Skin of body (tissue), 2 donors: ENCODE results near the gene AFP. TPM values are rescaled to one million over a fixed set of nuclear protein-coding genes. Genes with fewer than 3 reads are reported as not detected.
"Not testable (repeated sequence)": the region's sequence is repeated elsewhere in the genome, so short reads cannot be mapped to it uniquely, and the experiment has no call there.

ENCODE experiments used
- DNase-seq: peaks from one replicate; lab custom pipeline; 2025; lab: John Stamatoyannopoulos, UW
- total RNA-seq: library from RNA; depleted of rRNA; stranded (reverse); fragments of >200 nt; gene quantifications from one replicate; pipeline ENCODE4 v1.2.3, GENCODE V29; 2014

The AFP gene
- not detected for total RNA-seq

GRCh38 chr4:73435984-73436383 is at the start of gene AFP:
TSS of gene AFP (plus strand) at chr4:73436221. CDS start at chr4:73436263, 42 bp downstream.
- DNase-seq, result no peak

DNA sequence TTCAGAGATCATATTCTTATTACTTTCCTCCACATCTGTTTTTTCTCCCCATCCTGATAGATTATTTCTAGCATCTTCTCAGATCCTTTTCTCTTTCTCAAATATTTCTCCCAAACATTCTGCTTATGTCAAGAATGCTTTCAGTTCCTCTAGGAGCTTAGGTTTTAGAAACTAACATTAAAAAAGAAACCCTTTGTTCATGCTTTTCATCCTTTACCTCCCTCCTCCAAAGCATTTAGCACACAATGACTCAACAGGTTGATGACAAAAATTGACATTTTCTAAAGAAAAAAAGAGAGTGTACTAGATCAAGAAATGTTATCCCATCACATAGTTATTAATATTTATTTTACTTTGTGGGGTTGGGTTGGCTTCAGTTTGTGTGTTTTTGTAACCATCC is 48.5 kb upstream of the AFP start:
- no peak for DNase-seq

- DNase-seq, result no peak
These were observed 47.1 kb upstream of the AFP start for GRCh38 chr4:73388887-73389286.

GRCh38 chr4:73389663-73390062 is 46.4 kb upstream of the AFP start:
- not testable (repeated sequence) for DNase-seq

DNA sequence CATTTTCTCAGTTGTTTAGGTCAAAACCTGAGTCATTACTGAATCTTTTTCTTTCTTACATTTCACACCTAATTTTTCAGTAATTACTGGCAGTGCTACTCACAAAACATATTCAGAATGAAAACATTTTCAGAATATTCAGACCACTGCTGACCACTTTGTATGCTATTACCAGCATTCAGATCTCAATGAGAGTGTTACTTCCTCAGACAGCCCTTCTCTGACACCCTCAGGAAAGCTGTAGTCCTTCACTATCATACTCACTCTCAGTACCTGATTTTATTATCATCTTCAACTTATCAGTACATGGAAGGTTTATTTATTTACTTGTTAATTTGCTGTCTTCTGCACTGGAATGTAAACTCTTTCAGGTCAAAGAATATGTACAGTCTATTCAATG is 44.2 kb upstream of the AFP start:
- DNase-seq, result no peak

DNA sequence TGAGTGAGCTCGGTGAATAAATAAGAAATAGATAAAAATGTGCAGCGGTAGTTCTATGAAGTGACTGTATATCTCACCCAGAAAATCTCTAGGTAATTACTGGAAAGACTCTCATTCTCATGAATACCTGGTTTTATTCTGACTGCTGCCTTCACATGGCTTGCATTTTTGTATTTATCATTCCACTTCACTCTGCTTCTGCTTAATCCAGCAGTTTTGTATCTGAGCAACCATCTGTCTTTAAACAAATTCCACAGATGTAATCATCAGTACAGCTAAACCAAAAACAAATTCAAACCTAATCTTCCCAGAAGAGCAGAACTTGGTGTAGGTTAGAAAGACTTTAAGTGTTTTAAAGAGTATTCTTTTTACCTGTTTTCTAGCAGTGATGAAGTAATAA is 43.1 kb upstream of the AFP start:
- DNase-seq, result no peak

DNA sequence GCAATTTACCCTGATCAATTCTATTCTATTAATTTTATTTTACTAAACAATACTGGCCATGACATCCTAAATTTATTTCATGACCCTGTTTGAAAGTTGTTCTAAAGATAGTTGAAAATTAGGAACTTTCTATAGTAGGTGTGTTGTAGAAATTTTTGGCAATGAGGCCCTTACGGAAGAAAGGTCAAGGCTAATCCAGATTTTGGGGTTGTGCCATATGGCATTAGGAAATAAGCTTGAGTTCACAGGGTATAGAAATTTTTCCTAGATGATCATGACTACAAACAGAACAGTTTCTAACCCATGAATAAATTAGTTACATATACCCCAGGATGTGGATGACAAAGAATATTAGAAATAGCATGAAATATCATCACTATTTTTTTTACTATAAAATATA is 39.7 kb upstream of the AFP start:
- DNase-seq, result no peak

GRCh38 chr4:73396993-73397972 is 38.7 kb upstream of the AFP start:
- no peak for DNase-seq

DNA sequence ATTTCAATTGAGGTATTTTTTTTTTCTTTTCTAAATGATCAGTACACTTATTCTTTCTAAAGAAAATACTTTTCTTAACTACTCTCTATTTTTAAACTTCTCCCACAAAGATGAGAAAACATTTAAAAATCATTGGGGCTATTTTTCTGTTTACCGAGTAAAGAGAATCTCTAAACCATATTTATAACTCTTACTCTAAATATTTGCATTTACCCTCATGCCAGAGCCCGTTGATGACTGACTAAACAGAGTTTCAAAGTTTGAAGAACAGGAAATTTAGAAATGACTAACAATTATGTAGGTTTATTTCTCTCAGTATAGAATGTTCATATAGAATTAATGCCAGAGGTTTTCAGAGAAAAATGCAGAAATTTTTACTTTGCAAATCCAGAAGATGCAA is 34.6 kb upstream of the AFP start:
- DNase-seq, result no peak

DNA sequence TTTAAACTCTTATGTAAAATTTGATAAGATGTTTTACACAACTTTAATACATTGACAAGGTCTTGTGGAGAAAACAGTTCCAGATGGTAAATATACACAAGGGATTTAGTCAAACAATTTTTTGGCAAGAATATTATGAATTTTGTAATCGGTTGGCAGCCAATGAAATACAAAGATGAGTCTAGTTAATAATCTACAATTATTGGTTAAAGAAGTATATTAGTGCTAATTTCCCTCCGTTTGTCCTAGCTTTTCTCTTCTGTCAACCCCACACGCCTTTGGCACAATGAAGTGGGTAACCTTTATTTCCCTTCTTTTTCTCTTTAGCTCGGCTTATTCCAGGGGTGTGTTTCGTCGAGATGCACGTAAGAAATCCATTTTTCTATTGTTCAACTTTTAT is 32.0 kb upstream of the AFP start, which contains the start of gene ALB:
Gene ALB, plus strand, starts transcription at position 246 of the 400 bp plus-strand sequence. Its CDS starts 41 bp downstream, at position 287.
- no peak for DNase-seq

DNA sequence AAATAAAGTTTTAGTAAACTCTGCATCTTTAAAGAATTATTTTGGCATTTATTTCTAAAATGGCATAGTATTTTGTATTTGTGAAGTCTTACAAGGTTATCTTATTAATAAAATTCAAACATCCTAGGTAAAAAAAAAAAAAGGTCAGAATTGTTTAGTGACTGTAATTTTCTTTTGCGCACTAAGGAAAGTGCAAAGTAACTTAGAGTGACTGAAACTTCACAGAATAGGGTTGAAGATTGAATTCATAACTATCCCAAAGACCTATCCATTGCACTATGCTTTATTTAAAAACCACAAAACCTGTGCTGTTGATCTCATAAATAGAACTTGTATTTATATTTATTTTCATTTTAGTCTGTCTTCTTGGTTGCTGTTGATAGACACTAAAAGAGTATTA is 31.6 kb upstream of the AFP start:
- DNase-seq, result no peak

GRCh38 chr4:73405138-73405537 is 30.9 kb upstream of the AFP start:
- DNase-seq, result no peak

DNA sequence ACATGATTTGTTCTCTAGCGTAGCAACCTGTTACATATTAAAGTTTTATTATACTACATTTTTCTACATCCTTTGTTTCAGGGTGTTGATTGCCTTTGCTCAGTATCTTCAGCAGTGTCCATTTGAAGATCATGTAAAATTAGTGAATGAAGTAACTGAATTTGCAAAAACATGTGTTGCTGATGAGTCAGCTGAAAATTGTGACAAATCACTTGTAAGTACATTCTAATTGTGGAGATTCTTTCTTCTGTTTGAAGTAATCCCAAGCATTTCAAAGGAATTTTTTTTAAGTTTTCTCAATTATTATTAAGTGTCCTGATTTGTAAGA is 29.5 kb upstream of the AFP start:
- no peak for DNase-seq

GRCh38 chr4:73407227-73407673 is 28.8 kb upstream of the AFP start:
- DNase-seq, result no peak

- no peak for DNase-seq
These were observed 27.7 kb upstream of the AFP start for GRCh38 chr4:73408181-73408867.

- no peak for DNase-seq
These were observed 26.8 kb upstream of the AFP start for GRCh38 chr4:73409012-73409862.

GRCh38 chr4:73409978-73410548 is 26.0 kb upstream of the AFP start:
- DNase-seq, result no peak

GRCh38 chr4:73410916-73411730 is 24.9 kb upstream of the AFP start:
- DNase-seq, result no peak

DNA sequence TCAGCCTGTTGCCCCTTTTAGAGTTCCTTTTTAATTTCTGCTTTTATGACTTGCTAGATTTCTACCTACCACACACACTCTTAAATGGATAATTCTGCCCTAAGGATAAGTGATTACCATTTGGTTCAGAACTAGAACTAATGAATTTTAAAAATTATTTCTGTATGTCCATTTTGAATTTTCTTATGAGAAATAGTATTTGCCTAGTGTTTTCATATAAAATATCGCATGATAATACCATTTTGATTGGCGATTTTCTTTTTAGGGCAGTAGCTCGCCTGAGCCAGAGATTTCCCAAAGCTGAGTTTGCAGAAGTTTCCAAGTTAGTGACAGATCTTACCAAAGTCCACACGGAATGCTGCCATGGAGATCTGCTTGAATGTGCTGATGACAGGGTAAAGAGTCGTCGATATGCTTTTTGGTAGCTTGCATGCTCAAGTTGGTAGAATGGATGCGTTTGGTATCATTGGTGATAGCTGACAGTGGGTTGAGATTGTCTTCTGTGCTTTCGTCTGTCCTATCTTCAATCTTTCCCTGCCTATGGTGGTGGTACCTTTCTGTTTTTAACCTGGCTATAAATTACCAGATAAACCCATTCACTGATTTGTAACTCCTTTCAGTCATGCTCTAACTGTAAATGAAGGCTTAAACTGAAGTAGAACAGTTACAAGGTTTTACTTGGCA is 24.1 kb upstream of the AFP start:
- no peak for DNase-seq

- no peak for DNase-seq
These were observed 22.7 kb upstream of the AFP start for GRCh38 chr4:73413294-73413755.
